GM18502 (cell line): ENCODE measurements around the gene ZBED6.
"Not testable (repeated sequence)": the region's sequence is repeated elsewhere in the genome, so short reads cannot be mapped to it uniquely, and the experiment has no call there.

Experiments used
- ATAC-seq: cut with Tn5 transposase; IDR thresholded peaks from one replicate; pipeline ENCODE4 v1.9.1; 2021; ENCODE audit warnings: mild to moderate bottlenecking; ENCODE audit not compliant: unreplicated experiment, poor library complexity

Gene ZBED6

GRCh38 chr1:203828503-203828902 is 33.1 kb downstream of the ZBED6 start:
- ATAC-seq = no peak

GRCh38 chr1:203829247-203829646 is 33.8 kb downstream of the ZBED6 start:
- ATAC-seq = not testable (repeated sequence)

- ATAC-seq = no peak
These were observed 40.1 kb downstream of the ZBED6 start for GRCh38 chr1:203835476-203835875.

- no peak for ATAC-seq
These were observed 43.7 kb downstream of the ZBED6 start for GRCh38 chr1:203839081-203839480.

- ATAC-seq = no peak
These were observed 44.9 kb downstream of the ZBED6 start for GRCh38 chr1:203840208-203840808.

- ATAC-seq = no peak
These were observed 47.1 kb downstream of the ZBED6 start for GRCh38 chr1:203842559-203842876.

- ATAC-seq = no peak
These were observed 48.0 kb downstream of the ZBED6 start for GRCh38 chr1:203843435-203843834.
